BE2C (cell line): ENCODE results near the gene DENND2A.
A peak's percentile ranks its signal among the peaks of the same experiment; 100 is the strongest.

Experiments
- DNase-seq: peaks from one replicate; pipeline ENCODE4 v3.0.0-alpha.2; 2020
- H3K27me3 ChIP-seq: fragments of 250-450 bp; sonication (Bioruptor Pico); 2 replicates; pipeline ENCODE4 v1.5.1; 2020; ENCODE audit warnings: mild to moderate bottlenecking
- H3K36me3 ChIP-seq: fragments of 250-450 bp; sonication (Bioruptor Pico); 2 replicates; pipeline ENCODE4 v1.5.1; 2020; ENCODE audit warnings: mild to moderate bottlenecking
- H3K4me1 ChIP-seq: fragments of 250-450 bp; sonication (Bioruptor Pico); 2 replicates; pipeline ENCODE4 v1.5.1; 2020
- H3K4me3 ChIP-seq: 2 replicates; pipeline ENCODE4 v1.5.1; 2011; ENCODE audit warnings: low read depth, low read length
- H3K9me3 ChIP-seq: fragments of 250-450 bp; sonication (Bioruptor Pico); 2 replicates; pipeline ENCODE4 v1.5.1; 2020
- CTCF ChIP-seq: IDR thresholded peaks from 2 replicates; pipeline ENCODE4 v1.5.1; 2012; ENCODE audit warnings: mild to moderate bottlenecking, low read depth, low read length

DENND2A gene

GRCh38 chr7:140521421-140521820, 119.2 kb downstream of the DENND2A start:
- Histone ChIP-seq H3K36me3 (no peaks in the 10 kb centered on the region), H3K9me3 (no peaks in the 10 kb centered on the region), H3K27me3 (no peaks in the 10 kb centered on the region), H3K4me1 (no peaks in the 10 kb centered on the region), H3K4me3 (no peak overlapping the region)
- TF ChIP-seq CTCF: no peak
- DNase-seq: no peak

DNA sequence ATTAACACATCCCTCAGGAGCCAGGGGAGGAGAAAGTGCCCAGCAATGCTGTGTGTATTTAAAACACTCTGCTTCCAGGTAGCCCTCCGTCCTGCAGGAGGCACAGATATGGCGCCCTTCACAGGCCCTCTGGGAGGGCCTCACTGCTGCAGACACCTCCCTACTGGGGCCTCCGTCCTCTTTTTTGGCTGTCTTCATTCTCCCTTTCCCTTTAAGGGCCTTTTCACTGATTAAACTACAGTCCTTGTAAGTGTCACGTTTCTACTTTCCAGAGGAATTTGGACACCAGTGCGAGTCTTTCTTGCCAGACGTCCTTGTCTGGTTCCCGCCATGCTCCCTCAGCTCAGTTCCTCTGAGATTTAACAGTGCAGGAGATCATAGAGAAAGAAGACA, 121.6 kb downstream of the DENND2A start:
- no peak for TF ChIP-seq CTCF
- DNase-seq: no peak
- no peaks in the 10 kb centered on the region for H3K27me3 ChIP-seq

GRCh38 chr7:140518370-140519006, 122.1 kb downstream of the DENND2A start:
- H3K4me1 ChIP-seq: no peaks in the 10 kb centered on the region
- no peak for DNase-seq

More for the DNA sequence above, 121.6 kb downstream of the DENND2A start:
- Histone ChIP-seq H3K9me3 (no peaks in the 10 kb centered on the region), H3K4me1 (no peaks in the 10 kb centered on the region), H3K36me3 (no peaks in the 10 kb centered on the region), H3K4me3 (no peak overlapping the region)

GRCh38 chr7:140517546-140518369, 122.9 kb downstream of the DENND2A start:
- Histone ChIP-seq H3K36me3 (no peaks in the 10 kb centered on the region), H3K4me3 (no peak overlapping the region), H3K9me3 (no peaks in the 10 kb centered on the region), H3K27me3 (no peaks in the 10 kb centered on the region), H3K4me1 (no peaks in the 10 kb centered on the region)
- peak; percentile 93 for DNase-seq
- peak; percentile 96 for TF ChIP-seq CTCF

More at GRCh38 chr7:140518370-140519006, 122.1 kb downstream of the DENND2A start:
- no peak for TF ChIP-seq CTCF
- Histone ChIP-seq H3K9me3 (no peaks in the 10 kb centered on the region), H3K27me3 (no peaks in the 10 kb centered on the region), H3K36me3 (no peaks in the 10 kb centered on the region), H3K4me3 (no peak overlapping the region)

DNA sequence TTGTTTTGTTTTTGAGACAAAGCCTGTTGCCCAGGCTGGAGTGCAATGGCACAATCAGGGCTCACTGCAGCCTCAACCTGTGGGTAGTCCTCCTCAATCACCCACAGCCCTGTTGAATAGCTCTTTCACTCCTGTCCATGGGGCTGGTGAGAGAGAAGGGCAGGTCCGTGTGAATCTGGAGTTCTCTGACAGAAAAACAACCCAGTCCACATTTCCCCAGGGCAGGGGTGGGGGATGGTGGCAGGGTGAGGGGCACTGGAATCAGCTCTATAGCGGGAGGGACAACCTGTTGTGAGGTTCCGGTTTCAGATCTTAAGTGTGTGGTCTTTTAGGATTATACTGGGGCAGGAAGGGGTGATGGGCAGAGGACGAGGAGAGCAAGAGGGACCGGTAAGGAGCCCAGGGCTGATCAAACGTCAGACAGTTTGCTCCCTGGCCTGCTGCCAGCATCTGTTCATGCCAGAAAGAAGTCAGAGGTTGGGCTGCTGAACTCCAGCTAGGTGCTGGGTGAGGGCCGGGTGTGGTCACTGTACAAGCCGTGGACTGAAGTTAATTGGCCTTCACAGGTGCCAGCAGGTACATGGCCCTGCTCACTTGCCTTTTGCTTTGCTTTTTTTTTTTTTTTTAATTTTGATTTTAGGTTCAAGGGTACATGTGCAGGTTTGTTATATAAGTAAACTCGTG, 128.2 kb downstream of the DENND2A start:
- Histone ChIP-seq H3K27me3 (no peaks in the 10 kb centered on the region; the same call in 1 of the 2 replicates), H3K4me1 (no peaks in the 10 kb centered on the region), H3K4me3 (peak overlapping the region; percentile 31; the same call in 1 of the 2 replicates), H3K36me3 (no peaks in the 10 kb centered on the region), H3K9me3 (no peaks in the 10 kb centered on the region)
- TF ChIP-seq CTCF: no peak
- DNase-seq: peak; percentile 79
